ENCODE measurements around the gene MAP4. TPM values are rescaled to one million over a fixed set of nuclear protein-coding genes. Genes with fewer than 3 reads are reported as not detected.

Gene MAP4
- total RNA-seq, 1 experiment from 2014 or later, result 140 TPM

- no peak overlapping the region for H2BK12ac ChIP-seq (ENCODE audit: insufficient read length, low read depth, low read length)
- no peak overlapping the region for H4K5ac ChIP-seq (ENCODE audit: insufficient read length, low read depth, low read length)
- Mint-ChIP-seq H3K27ac (peak overlapping the region; percentile 55 to 91 (median 62); a peak in 5 of 7 replicates), H3K9me3 (no peaks in the 10 kb centered on the region), H3K4me1 (peaks cover 43 to 56% of the 10 kb centered on the region in 2 experiments), H3K4me3 (0 out of 5 replicates have a peak overlapping the region, but pooled peaks of 1 of the 2 experiments have one; percentile 3), H3K36me3 (ENCODE audit: insufficient read depth in 1 of 3, low read depth in 3 of 3) (peaks cover 17 to 27% (median 24%) of the 10 kb centered on the region in 3 experiments; a peak in 6 of 7 replicates), H3K27me3 (ENCODE audit: low read depth) (no peaks in the 10 kb centered on the region)
- H3T11ph ChIP-seq (ENCODE audit: low read length), result no peak overlapping the region
- H4K91ac ChIP-seq (ENCODE audit: insufficient read length, low read depth, low read length), result no peak overlapping the region
- H2BK5ac ChIP-seq (ENCODE audit: insufficient read length, low read length), result no peak overlapping the region
- H2AFZ ChIP-seq (ENCODE audit: low read length), result no peak overlapping the region
- H3K14ac ChIP-seq (ENCODE audit: insufficient read depth, low read length), result no peak overlapping the region
- H4K20me1 ChIP-seq (ENCODE audit: control insufficient read depth, insufficient read depth, insufficient read length), result no peaks in the 10 kb centered on the region
- no peak overlapping the region for H3K4me2 ChIP-seq (ENCODE audit: insufficient read depth, insufficient read length, low read length)
- no peaks in the 10 kb centered on the region for H3K23me2 ChIP-seq (ENCODE audit: insufficient read length, low read depth, low read length, poor library complexity, severe bottlenecking)
- H2BK20ac ChIP-seq (ENCODE audit: low read depth, low read length, poor library complexity, severe bottlenecking), result no peak overlapping the region
- H3K9me3 ChIP-seq (ENCODE audit: control insufficient read depth, low read depth, low read length), result no peaks in the 10 kb centered on the region
- no peak overlapping the region for H2AK5ac ChIP-seq (ENCODE audit: insufficient read length, low read length)
- no peak overlapping the region for H2BK120ac ChIP-seq (ENCODE audit: low read depth, low read length, poor library complexity, severe bottlenecking)
- H3K79me2 ChIP-seq (ENCODE audit: insufficient read depth, low read length), result no peaks in the 10 kb centered on the region
- no peak for TF ChIP-seq CTCF (conservative IDR thresholded peaks at IDR 0.05)
- H3K79me1 ChIP-seq (ENCODE audit: insufficient read depth, low read depth, low read length, poor library complexity, severe bottlenecking), result no peaks in the 10 kb centered on the region
- no peak overlapping the region for H3K23ac ChIP-seq (ENCODE audit: insufficient read length, low read depth, low read length)
- no peak overlapping the region for H3K4ac ChIP-seq (ENCODE audit: low read depth, low read length)
- no peak overlapping the region for H4K8ac ChIP-seq (replicated peaks; ENCODE audit: insufficient read length, low read depth, low read length)
- peaks cover 3% of the 10 kb centered on the region for H3K4me1 ChIP-seq (ENCODE audit: insufficient read depth, low read length)
- no peak overlapping the region for H3K56ac ChIP-seq (ENCODE audit: insufficient read length, low read depth, low read length)
- no peak overlapping the region for H3K18ac ChIP-seq (ENCODE audit: insufficient read length, low read depth, low read length)
- no peak overlapping the region for H2BK15ac ChIP-seq (ENCODE audit: low read depth, low read length)
- DNase-seq, result no peak
- no peak overlapping the region for H3K27ac ChIP-seq (ENCODE audit: insufficient read length, low read depth, low read length)
- H3K27me3 ChIP-seq (ENCODE audit: insufficient read depth, low read length), result no peaks in the 10 kb centered on the region
- no CpG with 5 or more reads among the region's 15 CpGs for WGBS (ENCODE audit: extremely low coverage, insufficient read length, low lambda C conversion rate)
- H3K9ac ChIP-seq (ENCODE audit: extremely low read depth, insufficient read length, low read length), result no peak overlapping the region
Measured at GRCh38 chr3:47892286-47893040, 123.8 kb downstream of the MAP4 start.

All from H9 (cell line).